BJ (cell line): Measurements from ENCODE around the gene ETS1. TPM values are rescaled to one million over a fixed set of nuclear protein-coding genes. Genes with fewer than 3 reads are reported as not detected.

Experiments used
- CTCF ChIA-PET: fragments of 350-600 bp; formaldehyde crosslinking; extraction: SDS; loops from one replicate; lab custom pipeline; 2021; ENCODE audit warnings: antibody characterized with exemption, inconsistent platforms; lab: Yijun Ruan, JAX
- POLR2A ChIA-PET: fragments of 300-600 bp; sonication (Branson Sonifier 250); formaldehyde crosslinking; extraction: SDS; loops from one replicate; lab custom pipeline; 2021; ENCODE audit warnings: antibody characterized with exemption; lab: Charles Lee
- DNase-seq: peaks from one replicate; pipeline ENCODE4 v3.0.0-alpha.2; 2011; ENCODE audit warnings: low read depth
- H3K27me3 ChIP-seq: 2 replicates; pipeline ENCODE4 v1.6.0; 2011; ENCODE audit warnings: low read length; ENCODE audit not compliant: control insufficient read depth, insufficient read depth
- H3K36me3 ChIP-seq: 2 replicates; pipeline ENCODE4 v1.5.1; 2011; ENCODE audit warnings: low read length; ENCODE audit not compliant: control insufficient read depth, insufficient read depth
- H3K4me3 ChIP-seq: 2 replicates; pipeline ENCODE4 v1.5.1; 2011; ENCODE audit warnings: low read depth, mild to moderate bottlenecking, control low read depth, low read length
- polyA plus RNA-seq: library from polyadenylated mRNA; depleted of rRNA; stranded (reverse); fragments of >200 nt; gene quantifications from 2 replicates; pipeline ENCODE4 v1.2.3, GENCODE V29; 2011
- TF ChIP-seq, protein P1 (sequence below): IDR thresholded peaks from 2 replicates; pipeline ENCODE4 v1.5.1; 2011; ENCODE audit warnings: low read depth, mild to moderate bottlenecking, control low read depth, inconsistent platforms, low read length, moderate library complexity; ENCODE audit not compliant: insufficient read depth

ETS1 gene
- polyA plus RNA-seq, 1 experiment: 38.5 TPM

DNA sequence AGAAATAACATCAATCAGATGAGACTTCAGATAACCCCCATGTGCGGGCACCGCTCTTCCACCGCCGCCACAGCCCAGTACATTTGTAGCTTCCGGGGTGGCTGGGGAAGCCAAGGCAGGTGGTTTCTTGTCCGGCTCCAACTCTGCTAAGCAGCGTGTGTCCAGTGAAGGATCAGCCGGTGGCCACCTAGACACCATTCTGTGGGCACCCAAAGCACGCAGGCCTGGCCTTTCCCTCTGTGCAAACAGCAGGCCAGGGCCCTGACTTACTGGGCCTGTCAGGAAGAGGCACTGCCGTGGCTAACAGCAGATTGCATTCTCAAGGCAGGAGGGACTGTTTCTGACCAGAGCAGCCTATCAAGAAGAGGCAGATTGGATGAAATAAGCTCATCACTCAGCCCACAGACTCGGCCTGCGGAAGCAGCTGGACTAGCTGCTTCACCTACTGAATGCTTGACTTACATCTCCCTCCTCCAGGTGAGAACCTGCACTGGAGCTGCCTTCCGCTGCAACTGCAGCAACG is 74.8 kb downstream of the ETS1 start:
- H3K36me3 ChIP-seq: peaks cover 7% of the 10 kb centered on the region
- no peaks in the 10 kb centered on the region for H3K27me3 ChIP-seq
- no peak for DNase-seq
- ChIA-PET POLR2A (no interaction called here), CTCF (interaction anchor here (0.7 kb wide), 2 partner anchors 119 to 1749 kb away, joined by 3 read pairs; no protein-coding TSS in a partner anchor)
- H3K4me3 ChIP-seq: no peak overlapping the region
- TF ChIP-seq, protein P1, sequence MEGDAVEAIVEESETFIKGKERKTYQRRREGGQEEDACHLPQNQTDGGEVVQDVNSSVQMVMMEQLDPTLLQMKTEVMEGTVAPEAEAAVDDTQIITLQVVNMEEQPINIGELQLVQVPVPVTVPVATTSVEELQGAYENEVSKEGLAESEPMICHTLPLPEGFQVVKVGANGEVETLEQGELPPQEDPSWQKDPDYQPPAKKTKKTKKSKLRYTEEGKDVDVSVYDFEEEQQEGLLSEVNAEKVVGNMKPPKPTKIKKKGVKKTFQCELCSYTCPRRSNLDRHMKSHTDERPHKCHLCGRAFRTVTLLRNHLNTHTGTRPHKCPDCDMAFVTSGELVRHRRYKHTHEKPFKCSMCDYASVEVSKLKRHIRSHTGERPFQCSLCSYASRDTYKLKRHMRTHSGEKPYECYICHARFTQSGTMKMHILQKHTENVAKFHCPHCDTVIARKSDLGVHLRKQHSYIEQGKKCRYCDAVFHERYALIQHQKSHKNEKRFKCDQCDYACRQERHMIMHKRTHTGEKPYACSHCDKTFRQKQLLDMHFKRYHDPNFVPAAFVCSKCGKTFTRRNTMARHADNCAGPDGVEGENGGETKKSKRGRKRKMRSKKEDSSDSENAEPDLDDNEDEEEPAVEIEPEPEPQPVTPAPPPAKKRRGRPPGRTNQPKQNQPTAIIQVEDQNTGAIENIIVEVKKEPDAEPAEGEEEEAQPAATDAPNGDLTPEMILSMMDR: no peak

DNA sequence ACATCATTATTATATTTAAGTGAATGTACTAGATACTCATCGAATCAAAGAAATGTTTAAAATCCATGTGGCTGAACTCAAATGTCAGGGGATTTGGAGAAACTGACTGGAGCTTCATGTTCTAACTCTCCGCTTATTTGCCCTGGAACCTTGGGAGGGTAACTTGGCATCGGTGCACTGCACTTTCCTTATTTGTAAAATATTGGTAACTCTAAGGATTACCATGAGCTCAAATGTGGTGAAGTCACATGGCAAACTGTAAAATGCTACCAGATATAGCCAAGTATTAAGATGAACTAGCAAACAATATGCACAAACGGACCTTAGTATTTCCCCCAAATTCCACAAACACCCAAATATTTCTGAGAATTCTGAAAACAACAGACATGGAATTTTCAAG is 75.6 kb downstream of the ETS1 start:
- DNase-seq: no peak
- ChIA-PET POLR2A (no interaction called here), CTCF (interaction anchor here (1.6 kb wide), 1 partner anchor 221 kb away, joined by 6 read pairs; no protein-coding TSS in a partner anchor)
- TF ChIP-seq, protein P1: no peak
- Histone ChIP-seq H3K27me3 (no peaks in the 10 kb centered on the region), H3K4me3 (no peak overlapping the region), H3K36me3 (peaks cover 7% of the 10 kb centered on the region)

DNA sequence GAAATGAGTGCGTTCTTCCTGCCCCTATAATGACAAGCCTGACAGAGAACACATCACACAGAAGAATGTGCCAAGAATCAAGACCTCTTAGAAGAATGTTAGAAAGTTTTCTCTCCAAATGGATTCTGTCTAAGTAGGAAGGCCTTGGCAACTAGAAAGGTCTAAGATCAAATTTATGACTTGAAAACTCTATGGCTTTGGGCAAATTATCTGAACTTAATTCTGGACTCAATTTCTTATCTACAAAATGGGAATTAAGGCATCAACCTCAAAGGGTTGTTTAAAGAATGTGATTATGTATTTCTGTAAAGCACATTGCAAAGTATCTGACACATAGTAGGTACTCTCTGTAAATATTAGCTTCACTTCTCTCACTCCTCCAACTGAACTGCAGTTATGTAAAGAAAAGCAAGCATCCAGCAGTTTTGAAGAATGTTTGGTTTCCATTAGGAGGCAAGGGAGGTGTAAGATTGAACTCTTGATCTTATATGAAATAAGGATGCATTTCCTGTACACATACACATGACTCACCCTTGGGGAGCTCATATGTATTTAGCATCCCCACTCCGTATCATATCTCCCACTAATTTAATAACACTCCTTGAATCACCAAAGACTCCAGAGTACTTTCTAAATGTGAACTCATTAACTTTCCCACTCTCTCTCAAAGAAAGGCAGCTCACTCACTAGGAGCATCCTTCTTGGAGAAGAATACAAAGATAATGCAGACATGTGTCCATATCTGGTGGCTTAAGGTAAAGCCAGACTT is 77.6 kb downstream of the ETS1 start:
- no peak overlapping the region for H3K4me3 ChIP-seq
- no peaks in the 10 kb centered on the region for H3K27me3 ChIP-seq
- ChIA-PET POLR2A (no interaction called here), CTCF (interaction anchor here (1.2 to 1.4 kb wide), 3 partner anchors 9 to 52 kb away, joined by 3 to 5 read pairs (median 4); no protein-coding TSS in a partner anchor)
- H3K36me3 ChIP-seq: peaks cover 10% of the 10 kb centered on the region
- DNase-seq: no peak
- TF ChIP-seq, protein P1: no peak

DNA sequence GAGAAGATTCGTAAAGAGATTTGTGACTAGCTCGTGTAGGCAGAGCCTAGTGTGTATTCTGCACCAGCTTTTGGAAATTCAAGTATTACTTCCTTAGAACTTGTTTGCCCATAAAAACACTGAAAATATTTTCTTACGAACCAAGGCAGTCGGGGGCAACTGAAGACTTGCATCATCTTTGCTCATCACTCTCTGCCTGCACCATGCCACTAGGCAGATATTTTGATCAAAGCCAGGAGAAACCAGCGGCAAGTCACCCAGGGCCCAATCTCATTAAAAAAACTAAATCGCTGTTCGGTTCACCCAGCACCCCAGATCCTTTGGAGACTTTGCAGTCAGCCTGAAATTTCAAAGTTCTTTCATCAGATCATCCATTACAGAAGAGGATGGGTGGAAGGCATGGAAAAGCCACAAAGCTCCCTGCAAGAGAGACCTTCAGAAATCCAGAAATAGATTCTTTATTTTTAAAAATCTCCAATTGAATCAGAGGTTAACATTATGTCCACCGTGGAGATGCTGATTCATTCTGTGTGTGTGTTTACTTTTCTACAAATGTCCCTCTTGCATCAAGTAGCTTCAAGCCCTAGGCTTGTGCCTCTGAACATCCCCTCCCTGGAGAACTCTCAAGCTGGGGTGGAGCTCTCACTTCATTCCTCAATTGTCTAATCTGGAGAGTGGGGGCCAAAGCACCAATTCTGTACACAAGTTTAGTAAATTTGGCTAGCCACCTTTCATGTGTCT is 78.4 kb downstream of the ETS1 start:
- TF ChIP-seq, protein P1: no peak
- POLR2A ChIA-PET: no interaction called here
- H3K36me3 ChIP-seq: peaks cover 10% of the 10 kb centered on the region
- CTCF ChIA-PET: interaction anchor here (1.2 to 1.4 kb wide), 3 partner anchors 9 to 51 kb away, joined by 3 to 5 read pairs (median 4); no protein-coding TSS in a partner anchor
- no peak overlapping the region for H3K4me3 ChIP-seq
- no peak for DNase-seq
- no peaks in the 10 kb centered on the region for H3K27me3 ChIP-seq

DNA sequence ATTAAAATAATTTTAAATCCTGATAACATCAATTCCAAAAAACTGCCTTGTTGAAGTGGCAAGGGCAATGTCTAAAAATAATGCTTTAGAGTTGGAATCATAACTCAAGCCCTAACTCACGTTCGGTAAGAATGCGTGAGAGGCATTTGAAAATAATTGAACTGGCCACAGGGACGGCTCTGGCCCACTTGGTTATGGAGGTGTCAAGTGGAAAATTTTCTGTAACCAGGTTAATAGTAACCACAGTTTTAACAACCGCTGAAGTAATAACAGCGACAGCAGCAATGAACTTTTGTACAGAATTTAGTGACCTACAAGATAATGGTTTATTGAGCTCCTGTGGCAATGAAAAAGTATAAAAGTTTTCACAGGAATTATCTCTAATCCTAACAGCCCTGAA is 79.4 kb downstream of the ETS1 start:
- peaks cover 9% of the 10 kb centered on the region for H3K36me3 ChIP-seq
- no peaks in the 10 kb centered on the region for H3K27me3 ChIP-seq
- TF ChIP-seq, protein P1: no peak
- no peak for DNase-seq
- CTCF ChIA-PET: no interaction called here
- POLR2A ChIA-PET: interaction anchor here (0.7 kb wide), 1 partner anchor 11 kb away, joined by 3 read pairs; no protein-coding TSS in a partner anchor
- no peak overlapping the region for H3K4me3 ChIP-seq
